Subcutaneous adipose tissue (tissue), 4 donors: Measurements from ENCODE around the gene LCOR. TPM values are rescaled to one million over a fixed set of nuclear protein-coding genes. Genes with fewer than 3 reads are reported as not detected.

ENCODE experiments used
- total RNA-seq, 4 donors: library from RNA; depleted of rRNA; stranded (reverse); fragments of >200 nt; gene quantifications; one replicate each; pipeline ENCODE4 v1.1.0, GENCODE V29; 2016
- TF ChIP-seq, protein P1 (sequence below): fragments of 450-650 bp; IDR thresholded peaks from one replicate; pipeline ENCODE4 v1.5.1; 2016; ENCODE audit warnings: low read depth, mild to moderate bottlenecking, control low read depth, antibody characterized with exemption, moderate library complexity

The LCOR gene
- total RNA-seq, 4 donors from 2014 or later, result 23.6 to 45.2 (median 32.9) TPM

GRCh38 chr10:96832721-96833219 lies 672 bp downstream of the LCOR start:
- TF ChIP-seq, protein P1, sequence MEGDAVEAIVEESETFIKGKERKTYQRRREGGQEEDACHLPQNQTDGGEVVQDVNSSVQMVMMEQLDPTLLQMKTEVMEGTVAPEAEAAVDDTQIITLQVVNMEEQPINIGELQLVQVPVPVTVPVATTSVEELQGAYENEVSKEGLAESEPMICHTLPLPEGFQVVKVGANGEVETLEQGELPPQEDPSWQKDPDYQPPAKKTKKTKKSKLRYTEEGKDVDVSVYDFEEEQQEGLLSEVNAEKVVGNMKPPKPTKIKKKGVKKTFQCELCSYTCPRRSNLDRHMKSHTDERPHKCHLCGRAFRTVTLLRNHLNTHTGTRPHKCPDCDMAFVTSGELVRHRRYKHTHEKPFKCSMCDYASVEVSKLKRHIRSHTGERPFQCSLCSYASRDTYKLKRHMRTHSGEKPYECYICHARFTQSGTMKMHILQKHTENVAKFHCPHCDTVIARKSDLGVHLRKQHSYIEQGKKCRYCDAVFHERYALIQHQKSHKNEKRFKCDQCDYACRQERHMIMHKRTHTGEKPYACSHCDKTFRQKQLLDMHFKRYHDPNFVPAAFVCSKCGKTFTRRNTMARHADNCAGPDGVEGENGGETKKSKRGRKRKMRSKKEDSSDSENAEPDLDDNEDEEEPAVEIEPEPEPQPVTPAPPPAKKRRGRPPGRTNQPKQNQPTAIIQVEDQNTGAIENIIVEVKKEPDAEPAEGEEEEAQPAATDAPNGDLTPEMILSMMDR, result no peak

DNA sequence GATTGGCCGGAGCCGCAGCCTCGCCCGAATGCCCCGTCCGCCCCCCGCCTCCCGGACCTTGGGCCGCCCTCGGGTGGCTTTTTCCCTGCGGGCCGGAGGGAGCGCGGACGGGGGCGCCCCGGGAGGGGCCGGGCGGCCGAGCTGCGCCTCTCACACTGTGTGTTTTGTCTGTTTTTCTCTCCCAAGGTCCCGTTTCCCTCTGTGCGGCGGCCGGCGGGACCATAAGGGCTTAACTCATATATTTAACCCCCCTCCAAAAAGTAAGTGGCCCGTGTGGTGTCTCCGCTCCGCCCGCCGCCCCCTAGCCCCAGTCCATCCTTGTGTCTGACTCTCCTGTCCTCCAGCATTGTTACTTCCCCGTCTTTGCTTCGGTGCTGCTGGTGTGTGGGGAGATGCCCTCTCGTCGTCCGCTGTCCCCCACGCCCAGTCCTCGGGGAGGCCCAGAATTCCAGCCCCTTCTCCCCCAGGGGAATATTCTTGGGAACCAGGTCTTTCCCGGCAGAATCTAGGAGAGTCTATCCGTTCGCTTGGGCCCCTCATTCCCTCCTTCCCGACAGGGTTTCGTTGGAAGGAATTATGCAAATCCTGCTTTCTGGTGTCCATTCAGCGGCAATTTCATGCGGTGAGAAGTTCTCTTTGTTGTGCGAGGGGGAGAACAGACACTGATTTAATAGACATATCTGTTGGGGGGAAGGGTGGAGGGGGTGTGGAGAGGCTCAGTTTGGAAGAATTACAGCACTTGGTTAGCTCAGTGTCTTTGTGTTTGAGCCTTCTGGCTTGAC lies 1.3 kb downstream of the LCOR start:
- TF ChIP-seq, protein P1, result no peak

- TF ChIP-seq, protein P1, result no peak
Measured at GRCh38 chr10:96834120-96834519, 2.0 kb downstream of the LCOR start.

DNA sequence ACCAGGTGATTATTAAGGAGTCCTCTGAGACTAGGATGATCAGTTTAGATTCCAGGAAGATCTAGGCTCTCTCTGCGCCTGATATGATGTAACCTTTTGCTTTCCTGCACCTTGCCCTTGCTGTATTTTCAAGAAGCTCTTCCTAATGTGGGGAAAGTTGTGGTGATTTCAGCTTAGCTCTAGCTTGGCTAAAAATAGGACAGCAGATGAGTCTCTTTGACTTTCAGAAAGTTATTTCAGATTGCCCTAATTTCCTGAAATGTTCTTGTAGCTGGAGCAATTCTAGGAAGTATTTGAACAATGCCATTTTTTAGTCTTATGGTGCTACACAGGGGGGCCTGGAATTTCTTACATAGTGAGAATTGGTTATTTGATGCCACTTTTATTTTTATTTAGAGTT lies 3.8 kb downstream of the LCOR start:
- TF ChIP-seq, protein P1, result no peak

GRCh38 chr10:96838529-96838928 lies 6.4 kb downstream of the LCOR start:
- TF ChIP-seq, protein P1, result no peak

DNA sequence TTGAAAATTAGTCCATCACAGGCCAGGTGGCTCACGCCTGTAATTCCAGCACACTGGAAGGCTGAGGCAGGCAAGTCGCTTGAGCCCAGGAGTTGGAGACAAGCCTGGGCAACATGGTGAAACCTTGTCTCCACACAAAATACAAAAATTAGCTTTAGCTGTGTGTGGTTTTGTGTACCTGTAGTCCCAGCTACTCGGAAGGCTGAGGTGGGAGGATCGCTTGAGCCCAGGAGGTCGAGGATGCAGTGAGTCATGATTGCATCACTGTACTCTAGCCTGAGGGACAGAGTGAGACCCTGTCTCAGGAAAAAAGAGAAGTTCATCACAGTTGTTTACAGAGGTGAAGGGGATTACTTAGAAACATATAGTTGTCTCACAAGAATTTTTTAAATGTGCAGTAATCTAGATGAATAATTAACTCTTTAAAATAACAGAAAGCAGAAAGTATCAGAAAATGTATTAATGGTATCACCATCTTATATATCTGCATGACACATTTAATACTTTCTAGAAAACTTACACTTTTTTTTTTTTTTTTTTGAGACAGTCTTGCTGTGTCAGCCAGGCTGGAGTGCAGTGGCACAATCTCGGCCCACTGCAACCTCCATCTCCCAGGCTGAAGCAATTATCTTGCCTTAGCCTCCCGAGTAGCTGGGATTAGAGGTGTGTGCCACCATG lies 8.9 kb downstream of the LCOR start:
- TF ChIP-seq, protein P1, result no peak
